Kidney epithelial cell (primary cell): ENCODE results near the gene MOGAT2. TPM values are rescaled to one million over a fixed set of nuclear protein-coding genes. Genes with fewer than 3 reads are reported as not detected.

Source experiments
- DNase-seq: peaks from one replicate; pipeline ENCODE4 v3.0.0-alpha.2; 2010; ENCODE audit warnings: low read depth
- H3K27me3 ChIP-seq: 2 replicates; pipeline ENCODE4 v1.6.0; 2011; ENCODE audit warnings: low read length; ENCODE audit not compliant: control insufficient read depth, insufficient read depth
- H3K36me3 ChIP-seq: 2 replicates; pipeline ENCODE4 v1.5.1; 2011; ENCODE audit warnings: low read length; ENCODE audit not compliant: control insufficient read depth, insufficient read depth
- H3K4me3 ChIP-seq: 2 replicates; pipeline ENCODE4 v1.5.1; 2011; ENCODE audit warnings: low read depth, mild to moderate bottlenecking, control low read depth, low read length
- CTCF ChIP-seq: IDR thresholded peaks from 2 replicates; pipeline ENCODE4 v1.5.1; 2011; ENCODE audit warnings: mild to moderate bottlenecking, moderate library complexity, low read length, control low read depth, inconsistent platforms; ENCODE audit not compliant: insufficient read depth, poor library complexity, severe bottlenecking
- total RNA-seq: library from RNA; depleted of rRNA; stranded (reverse); fragments of >200 nt; gene quantifications from 2 replicates; pipeline ENCODE4 v1.2.3, GENCODE V29; 2015

MOGAT2 gene
- total RNA-seq, 1 donor from 2014 or later: not detected

DNA sequence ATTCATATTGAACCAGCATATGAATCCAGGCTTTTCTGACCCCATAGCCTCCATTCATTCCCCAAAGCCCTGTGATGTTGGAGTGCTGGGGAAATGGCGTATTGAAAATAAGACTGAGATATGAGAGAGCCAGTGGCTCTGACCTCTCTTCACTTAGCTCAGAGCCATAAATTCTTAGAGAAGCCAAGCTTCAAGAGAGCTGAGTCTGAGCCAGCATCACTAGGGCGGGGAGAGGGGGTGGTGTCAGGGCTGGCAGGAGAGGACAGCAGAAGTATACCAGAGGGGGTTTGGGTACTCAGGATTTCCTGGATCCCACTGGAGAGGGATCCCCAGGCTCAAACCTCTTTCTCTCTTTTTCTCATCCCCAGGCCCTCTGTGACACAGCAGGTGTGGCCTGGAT, 16.7 kb upstream of the MOGAT2 start:
- H3K4me3 ChIP-seq: no peak overlapping the region
- no peaks in the 10 kb centered on the region for H3K27me3 ChIP-seq
- no peak for TF ChIP-seq CTCF
- no peak for DNase-seq
- H3K36me3 ChIP-seq: no peaks in the 10 kb centered on the region

- Histone ChIP-seq H3K4me3 (no peak overlapping the region), H3K36me3 (no peaks in the 10 kb centered on the region), H3K27me3 (no peaks in the 10 kb centered on the region)
- no peak for DNase-seq
- no peak for TF ChIP-seq CTCF
These were observed 13.9 kb upstream of the MOGAT2 start for GRCh38 chr11:75703695-75704237.

GRCh38 chr11:75705541-75705940, 12.1 kb upstream of the MOGAT2 start:
- Histone ChIP-seq H3K36me3 (no peaks in the 10 kb centered on the region), H3K4me3 (no peak overlapping the region), H3K27me3 (no peaks in the 10 kb centered on the region)
- TF ChIP-seq CTCF: no peak
- no peak for DNase-seq

GRCh38 chr11:75706260-75706729, 11.3 kb upstream of the MOGAT2 start:
- no peak for DNase-seq
- no peaks in the 10 kb centered on the region for H3K27me3 ChIP-seq
- no peaks in the 10 kb centered on the region for H3K36me3 ChIP-seq
- TF ChIP-seq CTCF: peak; percentile 94
- no peak overlapping the region for H3K4me3 ChIP-seq

GRCh38 chr11:75714211-75714610, 3.4 kb upstream of the MOGAT2 start:
- Histone ChIP-seq H3K36me3 (no peaks in the 10 kb centered on the region), H3K27me3 (no peaks in the 10 kb centered on the region), H3K4me3 (no peak overlapping the region)
- no peak for TF ChIP-seq CTCF
- no peak for DNase-seq

- H3K4me3 ChIP-seq: no peak overlapping the region
- no peak for DNase-seq
- no peak for TF ChIP-seq CTCF
- H3K36me3 ChIP-seq: no peaks in the 10 kb centered on the region
- no peaks in the 10 kb centered on the region for H3K27me3 ChIP-seq
These were observed 1.9 kb upstream of the MOGAT2 start for GRCh38 chr11:75715688-75716087.
